Measurements from ENCODE around the gene ZNF672.

Gene ZNF672

DNA sequence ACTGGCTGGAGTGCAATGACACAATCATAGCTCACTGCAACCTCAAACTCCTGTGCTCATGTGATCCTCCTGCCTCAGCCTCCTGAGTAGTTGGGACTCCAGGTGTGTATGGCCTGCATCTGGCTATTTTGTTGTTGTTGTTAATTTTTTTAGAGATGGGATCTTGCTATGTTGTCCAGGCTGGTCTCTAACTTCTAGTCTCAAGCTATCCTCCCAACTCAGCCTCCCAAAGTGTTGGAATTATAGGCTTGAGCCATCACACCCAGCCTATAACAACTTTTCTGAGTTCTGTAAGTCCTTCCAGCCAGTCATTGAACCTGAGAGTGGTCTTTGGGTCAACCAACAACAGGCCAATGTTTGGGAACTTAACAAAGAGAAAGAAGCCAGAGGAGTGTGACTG, 56.8 kb downstream of the ZNF672 start:
- DNase-seq, result no peak

DNA sequence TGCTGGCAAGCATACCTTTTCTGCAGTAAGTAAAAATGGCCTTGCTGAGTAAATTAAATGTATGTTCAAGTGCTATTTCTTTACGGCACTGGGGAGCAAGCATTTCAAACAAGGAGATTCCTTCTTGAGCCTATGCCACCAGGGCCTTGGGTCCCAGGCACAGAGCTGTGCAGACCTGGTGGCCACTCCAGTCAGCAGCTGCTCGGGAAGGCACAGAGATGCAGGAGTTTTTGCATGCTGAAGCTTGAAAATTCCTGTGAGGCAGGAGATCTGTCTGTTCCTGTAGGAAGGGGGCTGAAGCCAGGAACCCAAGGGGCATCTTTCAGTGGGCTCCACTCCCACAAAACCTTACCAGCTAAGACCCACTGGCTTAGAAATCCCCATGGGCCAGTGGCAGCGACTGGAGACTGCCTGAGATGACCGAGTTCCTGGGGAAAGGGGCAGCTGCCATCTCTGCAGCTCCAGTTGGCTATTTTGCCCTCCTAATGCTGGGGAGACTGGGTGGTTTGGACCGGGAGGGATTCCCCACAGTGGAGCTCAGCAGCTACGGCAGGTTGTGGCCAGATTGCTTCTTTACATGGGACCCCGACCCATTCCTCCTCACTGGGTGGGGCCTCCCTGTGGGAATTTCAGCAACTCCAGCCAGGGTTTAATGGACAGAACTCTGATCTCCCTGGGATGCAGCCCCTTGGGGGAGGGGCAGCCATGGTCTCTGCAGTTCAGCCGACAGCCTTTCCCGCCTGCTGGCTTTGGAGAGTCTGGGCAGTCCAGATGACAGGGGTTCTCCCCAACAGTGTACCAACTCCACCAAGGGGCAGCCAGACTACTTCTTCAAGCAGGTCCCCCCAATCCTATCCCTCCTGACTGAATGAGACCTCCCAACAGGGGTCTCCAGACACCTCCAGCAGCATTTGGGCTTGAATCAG, 59.7 kb downstream of the ZNF672 start:
- no peak for DNase-seq

All from COR-L47 (cell line).